ENCODE measurements around the gene PIH1D1.
"Not testable (repeated sequence)": the region's sequence is repeated elsewhere in the genome, so short reads cannot be mapped to it uniquely, and the experiment has no call there.

Gene PIH1D1

GRCh38 chr19:49453013-49453756 lies 1.6 kb upstream of the PIH1D1 start, which contains the start of gene ALDH16A1:
Gene ALDH16A1, plus strand, starts transcription at chr19:49453225. Its CDS starts 107 bp downstream, at chr19:49453332.
- DNase-seq: peak; percentile 98

- DNase-seq: no peak
These were observed 1.2 kb downstream of the PIH1D1 start for GRCh38 chr19:49450405-49450804.

GRCh38 chr19:49448432-49448786 lies 3.2 kb downstream of the PIH1D1 start:
- no peak for DNase-seq

GRCh38 chr19:49447485-49448431 lies 3.9 kb downstream of the PIH1D1 start:
- DNase-seq: peak; percentile 62

- no peak for DNase-seq
These were observed 5.6 kb downstream of the PIH1D1 start for GRCh38 chr19:49445997-49446396.

GRCh38 chr19:49444100-49444700 lies 7.4 kb downstream of the PIH1D1 start:
- not testable (repeated sequence) for DNase-seq

- peak; percentile 95 for DNase-seq
These were observed 8.1 kb downstream of the PIH1D1 start for GRCh38 chr19:49443366-49444099.

GRCh38 chr19:49442771-49443365 lies 8.7 kb downstream of the PIH1D1 start:
- peak; percentile 81 for DNase-seq

- DNase-seq: peak; percentile 47
These were observed 9.3 kb downstream of the PIH1D1 start for GRCh38 chr19:49442354-49442753.

GRCh38 chr19:49441960-49442350 lies 9.7 kb downstream of the PIH1D1 start:
- no peak for DNase-seq

GRCh38 chr19:49441210-49441959 lies 10.2 kb downstream of the PIH1D1 start, which contains the start of gene SLC17A7:
Gene SLC17A7, minus strand, starts transcription at chr19:49441527. Its CDS starts 148 bp downstream, at chr19:49441379.
- peak; percentile 60 for DNase-seq

- no peak for DNase-seq
These were observed 11.0 kb downstream of the PIH1D1 start for GRCh38 chr19:49440439-49441209.

- no peak for DNase-seq
These were observed 11.8 kb downstream of the PIH1D1 start for GRCh38 chr19:49439836-49440235.

GRCh38 chr19:49438261-49438660 lies 13.4 kb downstream of the PIH1D1 start:
- DNase-seq: no peak

GRCh38 chr19:49437231-49437630 lies 14.4 kb downstream of the PIH1D1 start:
- no peak for DNase-seq

GRCh38 chr19:49436381-49437017 lies 15.1 kb downstream of the PIH1D1 start:
- peak; percentile 79 for DNase-seq

GRCh38 chr19:49435670-49436069 lies 15.9 kb downstream of the PIH1D1 start:
- DNase-seq: no peak

- DNase-seq: no peak
These were observed 16.6 kb downstream of the PIH1D1 start for GRCh38 chr19:49434907-49435583.

- DNase-seq: no peak
These were observed 18.2 kb downstream of the PIH1D1 start for GRCh38 chr19:49433240-49433901.
